HG03575 (cell line): ENCODE results near the gene CERS3.

Source experiments
- ATAC-seq: cut with Tn5 transposase; IDR thresholded peaks from one replicate; pipeline ENCODE4 v1.9.1; 2021; ENCODE audit not compliant: unreplicated experiment, insufficient number of reproducible peaks, low FRiP score; ENCODE audit errors: extremely low read depth

CERS3 gene

GRCh38 chr15:100528833-100529428 is at the start of gene CERS3:
Gene CERS3 (minus strand): TSS chr15:100528950. CDS start chr15:100501849, 27,101 bp downstream.
- ATAC-seq, result no peak

DNA sequence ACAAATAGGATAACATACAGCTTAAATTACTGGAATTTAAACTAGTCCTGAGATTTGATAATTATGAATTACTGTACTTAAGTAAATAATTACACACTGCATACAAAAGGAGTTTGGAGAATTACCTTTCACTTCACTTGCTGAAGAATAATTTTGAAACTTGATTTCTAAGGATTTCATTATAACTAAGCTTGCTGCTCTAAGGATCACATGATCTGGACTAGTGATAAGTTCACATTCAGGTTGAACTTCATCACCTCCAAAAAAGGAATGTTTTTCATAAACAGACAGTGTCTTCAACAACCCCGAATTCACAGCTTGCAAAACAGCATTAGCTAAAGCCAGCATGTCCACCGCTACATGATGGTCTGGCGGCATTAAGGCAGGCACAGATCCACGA is 44.8 kb upstream of the CERS3 start:
- no peak for ATAC-seq

DNA sequence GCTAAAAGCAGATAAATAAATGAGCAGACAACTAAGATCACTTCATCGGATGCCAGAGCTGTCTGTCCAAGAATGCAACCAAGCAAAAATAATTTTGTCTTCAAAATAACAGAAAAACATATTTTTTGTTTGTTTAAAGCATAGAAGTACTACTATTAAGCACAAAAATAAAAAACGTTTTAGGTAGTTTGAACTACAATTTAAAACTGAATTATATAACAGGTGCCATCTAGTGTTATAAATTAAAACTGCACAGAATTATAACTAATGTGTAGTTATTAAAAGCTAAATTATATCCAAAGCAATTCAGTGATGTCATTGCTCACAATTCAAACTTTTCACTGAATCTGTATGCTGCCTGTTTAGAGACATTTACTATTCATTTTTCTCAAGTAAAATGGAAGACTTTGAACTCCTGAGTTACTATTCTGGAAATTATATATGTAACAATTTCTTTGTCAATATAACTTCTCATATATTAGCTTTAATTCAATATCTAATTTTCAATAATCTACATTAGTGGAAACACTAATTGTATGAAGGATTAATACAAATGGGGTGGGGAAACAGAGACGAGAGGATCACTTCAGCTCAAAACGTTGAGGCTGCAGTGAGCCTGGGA is 43.7 kb upstream of the CERS3 start:
- no peak for ATAC-seq

DNA sequence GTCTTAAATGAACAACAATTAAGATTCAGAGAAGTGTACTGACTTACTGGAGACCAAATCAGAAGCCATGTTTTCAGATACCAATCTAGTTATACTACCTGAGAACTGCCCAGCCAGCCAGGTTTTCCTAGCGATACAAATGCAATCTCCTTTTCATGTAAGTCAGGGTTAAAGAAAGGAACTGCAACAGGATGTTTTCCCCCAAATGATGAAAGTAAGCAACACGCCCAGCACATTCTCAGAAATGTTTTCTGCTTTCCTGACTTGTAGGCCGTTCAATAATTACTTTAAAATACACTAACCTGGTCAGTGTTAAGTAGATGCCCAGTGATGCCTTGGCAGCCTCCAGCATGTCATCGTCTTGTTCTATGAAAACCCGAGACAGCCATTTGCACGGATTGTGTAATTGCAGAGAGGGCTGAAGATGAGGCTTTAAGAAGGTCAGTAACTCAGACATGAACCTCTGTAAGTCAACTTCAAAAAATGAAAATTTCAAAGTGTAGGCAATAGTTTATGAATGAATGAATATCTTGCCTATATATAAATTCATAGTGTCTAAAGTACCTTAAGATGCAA is 42.9 kb upstream of the CERS3 start:
- ATAC-seq, result no peak

GRCh38 chr15:100570735-100571313 is 42.1 kb upstream of the CERS3 start:
- no peak for ATAC-seq

- no peak for ATAC-seq
These were observed 41.5 kb upstream of the CERS3 start for GRCh38 chr15:100570275-100570674.

DNA sequence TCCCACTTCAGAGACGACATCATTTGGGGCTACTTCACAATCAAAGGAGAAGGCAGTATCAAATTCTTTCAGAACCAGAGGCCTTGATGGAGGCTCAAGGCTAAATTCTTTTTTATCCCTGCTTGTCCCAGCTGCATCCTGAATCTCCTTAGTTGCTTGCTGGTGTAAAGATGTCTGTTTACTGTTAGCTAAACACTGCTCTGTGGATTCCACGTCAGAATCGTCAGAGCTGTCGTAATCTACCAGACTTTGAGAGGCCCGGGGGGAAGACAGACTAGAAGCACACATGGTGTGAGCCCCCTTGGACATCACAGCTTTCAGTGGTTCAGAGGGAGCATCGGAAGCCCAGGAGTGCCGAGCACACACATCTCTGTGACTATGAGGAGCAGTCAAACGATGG is 40.6 kb upstream of the CERS3 start:
- no peak for ATAC-seq

GRCh38 chr15:100566850-100567628 is 38.3 kb upstream of the CERS3 start:
- ATAC-seq, result no peak

- no peak for ATAC-seq
These were observed 36.8 kb upstream of the CERS3 start for GRCh38 chr15:100565591-100565990.

GRCh38 chr15:100560323-100560722 is 31.6 kb upstream of the CERS3 start:
- ATAC-seq, result no peak

DNA sequence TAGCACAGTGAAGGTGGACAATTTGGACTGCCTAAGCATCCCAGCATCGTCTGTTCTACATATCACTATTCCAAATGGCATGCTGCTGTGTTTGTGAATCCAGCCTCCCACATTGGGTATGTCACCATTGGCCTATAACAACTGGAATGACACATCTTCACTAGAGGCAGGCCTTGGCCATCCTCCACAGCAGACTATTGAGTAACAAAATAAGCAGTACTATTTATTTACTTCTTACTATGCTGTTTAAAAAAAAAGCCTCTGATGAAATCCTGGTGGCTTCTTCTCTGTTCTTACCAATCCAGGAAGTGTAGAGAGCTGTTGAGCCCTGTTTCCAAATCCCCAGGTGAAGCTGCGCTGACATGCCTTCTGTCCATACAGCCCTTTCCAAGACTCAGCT is 30.6 kb upstream of the CERS3 start:
- ATAC-seq, result no peak

GRCh38 chr15:100558771-100559254 is 30.1 kb upstream of the CERS3 start:
- ATAC-seq, result no peak

DNA sequence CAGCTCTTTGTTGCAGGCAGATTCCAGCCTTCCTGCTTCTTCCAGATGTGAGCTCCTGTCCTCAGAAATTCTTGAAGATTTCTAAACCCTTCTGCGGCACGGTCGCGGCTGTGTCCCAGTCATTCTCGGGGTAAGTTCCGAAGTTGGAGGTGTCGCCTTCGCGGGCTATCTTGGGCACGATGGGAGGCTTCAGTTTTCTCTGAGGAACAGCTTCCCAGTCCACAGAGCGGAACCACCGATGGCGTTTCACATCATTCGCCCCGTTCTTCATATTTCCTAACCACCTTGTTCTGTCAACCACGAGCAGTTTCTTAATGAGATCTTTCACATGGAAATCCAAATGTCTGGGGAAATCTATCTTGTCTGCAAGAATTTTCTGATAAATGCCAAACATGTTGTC is 24.7 kb upstream of the CERS3 start:
- ATAC-seq, result no peak

- ATAC-seq, result no peak
These were observed 19.2 kb upstream of the CERS3 start for GRCh38 chr15:100547961-100548360.

DNA sequence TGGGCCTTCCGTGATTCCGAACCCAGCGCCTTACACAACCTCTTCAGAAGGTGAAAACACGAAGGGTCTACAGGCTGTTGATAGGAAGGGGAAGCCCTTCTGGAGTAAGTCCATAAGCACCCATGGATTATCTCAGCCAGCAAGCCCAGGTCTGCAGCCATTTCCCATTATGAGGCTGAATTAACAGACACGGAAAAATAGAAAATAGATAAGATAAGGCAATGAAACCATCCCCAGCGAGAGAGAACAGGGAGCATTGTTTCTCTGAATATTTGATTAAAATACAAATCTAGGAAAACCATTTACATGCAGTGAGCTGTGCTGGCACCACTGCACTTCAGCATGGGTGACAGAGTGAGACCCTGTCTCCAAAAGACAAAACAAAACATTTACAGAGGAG is 16.2 kb upstream of the CERS3 start:
- no peak for ATAC-seq

- no peak for ATAC-seq
These were observed 15.6 kb upstream of the CERS3 start for GRCh38 chr15:100544338-100544841.

DNA sequence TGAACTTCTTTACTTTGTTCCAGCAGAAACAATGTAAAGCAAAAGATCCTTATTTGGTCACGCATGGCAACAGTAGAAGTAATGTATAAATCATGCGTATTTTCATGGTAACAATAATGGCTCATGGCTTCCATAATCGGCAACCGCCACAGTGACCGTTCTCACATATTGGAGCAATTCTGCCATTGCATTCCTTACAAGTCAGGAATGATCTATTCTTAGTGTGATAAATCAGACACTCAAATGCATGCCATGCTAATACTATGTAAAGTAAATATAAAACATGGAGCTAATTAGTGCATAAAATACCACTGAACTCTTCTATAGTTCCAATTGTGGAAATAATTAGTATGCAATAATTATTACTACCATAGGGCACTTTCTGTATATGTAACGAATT is 13.5 kb upstream of the CERS3 start:
- no peak for ATAC-seq

DNA sequence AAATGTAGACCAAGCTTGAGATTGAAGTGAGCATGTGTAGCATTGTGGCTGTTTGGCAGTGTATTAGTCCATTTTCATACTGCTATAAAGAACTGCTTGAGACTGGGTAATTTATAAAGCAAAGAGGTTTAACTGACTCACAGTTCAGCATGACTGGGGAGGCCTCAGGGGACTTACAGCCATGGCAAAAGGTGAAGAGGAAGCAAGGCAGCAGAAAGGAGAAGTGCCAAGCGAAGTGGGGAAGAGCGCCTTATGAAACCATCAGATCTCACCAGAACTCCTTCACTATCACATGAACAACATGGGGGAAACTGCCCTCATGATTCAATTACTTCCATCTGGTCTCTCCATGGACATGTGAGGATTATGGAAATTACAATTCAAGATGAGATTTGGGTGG is 8.6 kb upstream of the CERS3 start:
- ATAC-seq, result no peak

- no peak for ATAC-seq
These were observed 8.0 kb upstream of the CERS3 start for GRCh38 chr15:100536733-100537132.
